Stimulated activated CD8-positive, alpha-beta memory T cell treated with anti-CD3 and anti-CD28 coated beads, Interleukin-12 subunit alpha, Interleukin-12 subunit beta, amount 100 ng/mL, for 24 hours (primary cell): Measurements from ENCODE around the gene TGM5.
"Not testable (repeated sequence)": the region's sequence is repeated elsewhere in the genome, so short reads cannot be mapped to it uniquely, and the experiment has no call there.

Source experiments
- DNase-seq: peaks from one replicate; pipeline ENCODE4 v3.0.0-alpha.2; 2020; ENCODE audit errors: extremely low read depth

Gene TGM5

GRCh38 chr15:43266834-43267233, at the start of gene TGM5:
Gene TGM5, minus strand, starts transcription at chr15:43266928. Its CDS starts 79 bp downstream, at chr15:43266849.
- DNase-seq: no peak

- no peak for DNase-seq
Measured at GRCh38 chr15:43314171-43314570, 47.4 kb upstream of the TGM5 start.

- no peak for DNase-seq
Measured at GRCh38 chr15:43312378-43312777, 45.6 kb upstream of the TGM5 start.

GRCh38 chr15:43302205-43302817, 35.6 kb upstream of the TGM5 start, which contains the start of gene TGM7:
Gene TGM7, minus strand, starts transcription at chr15:43302255.
- DNase-seq: no peak

GRCh38 chr15:43299884-43300283, 33.2 kb upstream of the TGM5 start:
- DNase-seq: no peak

- no peak for DNase-seq
Measured at GRCh38 chr15:43299411-43299810, 32.7 kb upstream of the TGM5 start.

GRCh38 chr15:43294091-43294706, 27.5 kb upstream of the TGM5 start:
- DNase-seq: no peak

GRCh38 chr15:43293432-43293831, 26.7 kb upstream of the TGM5 start:
- no peak for DNase-seq

- no peak for DNase-seq
Measured at GRCh38 chr15:43292375-43293078, 25.8 kb upstream of the TGM5 start.

- DNase-seq: not testable (repeated sequence)
Measured at GRCh38 chr15:43289656-43290055, 22.9 kb upstream of the TGM5 start.

GRCh38 chr15:43287254-43287653, 20.5 kb upstream of the TGM5 start:
- no peak for DNase-seq

GRCh38 chr15:43286074-43286473, 19.3 kb upstream of the TGM5 start:
- no peak for DNase-seq

GRCh38 chr15:43285609-43286037, 18.9 kb upstream of the TGM5 start:
- peak; percentile 8 for DNase-seq

GRCh38 chr15:43283526-43283925, 16.8 kb upstream of the TGM5 start:
- no peak for DNase-seq

GRCh38 chr15:43281926-43282602, 15.3 kb upstream of the TGM5 start:
- DNase-seq: no peak

GRCh38 chr15:43280996-43281395, 14.3 kb upstream of the TGM5 start:
- no peak for DNase-seq

GRCh38 chr15:43279496-43279895, 12.8 kb upstream of the TGM5 start:
- no peak for DNase-seq

GRCh38 chr15:43278869-43279268, 12.1 kb upstream of the TGM5 start:
- no peak for DNase-seq

GRCh38 chr15:43277901-43278300, 11.2 kb upstream of the TGM5 start:
- no peak for DNase-seq

- no peak for DNase-seq
Measured at GRCh38 chr15:43277231-43277823, 10.6 kb upstream of the TGM5 start.

GRCh38 chr15:43276563-43277200, 10.0 kb upstream of the TGM5 start:
- DNase-seq: no peak
